PC-9 (cell line): ENCODE data around the gene TNK2. TPM values are rescaled to one million over a fixed set of nuclear protein-coding genes. Genes with fewer than 3 reads are reported as not detected.
"Not testable (repeated sequence)": the region's sequence is repeated elsewhere in the genome, so short reads cannot be mapped to it uniquely, and the experiment has no call there.

Experiments used
- Bru-seq: library from RNA; stranded (reverse); fragments of 400-500 nt; gene quantifications from one replicate; lab custom pipeline; 2021; lab: Mats Ljungman, UMichigan
- BruChase-seq, 2 experiments: library from RNA; stranded (reverse); fragments of 400-500 nt; gene quantifications; one replicate each; lab custom pipeline; 2021; lab: Mats Ljungman, UMichigan
- BruUV-seq: library from RNA; stranded (reverse); fragments of 400-500 nt; replicated peaks from 2 replicates; lab custom pipeline; 2021; lab: Mats Ljungman, UMichigan
- CTCF ChIA-PET: fragments of 300-600 bp; sonication (Branson Sonifier 250); formaldehyde crosslinking; loops from one replicate; lab custom pipeline; 2022; ENCODE audit warnings: antibody characterized with exemption; lab: Charles Lee
- POLR2A ChIA-PET: fragments of 300-600 bp; sonication (Branson Sonifier 250); formaldehyde crosslinking; loops from one replicate; lab custom pipeline; 2022; ENCODE audit warnings: antibody characterized with exemption; ENCODE audit not compliant: unreplicated experiment; lab: Charles Lee
- DNase-seq, 2 experiments: peaks; one replicate each; pipeline versions ENCODE4 v3.0.0 to v3.0.0-alpha.2; 2015 to 2022; ENCODE audit warnings: mixed read lengths in 1 of 2
- H2AFZ ChIP-seq: fragments of 200-600 bp; sonication (generic); 2 replicates; pipeline ENCODE4 v1.8.1; 2017; ENCODE audit warnings: antibody characterized with exemption
- H3F3A ChIP-seq: fragments of 200-600 bp; sonication (generic); 2 replicates; pipeline ENCODE4 v1.8.1; 2017; ENCODE audit warnings: antibody characterized with exemption, mild to moderate bottlenecking, low read depth; ENCODE audit not compliant: insufficient read depth
- H3K27ac ChIP-seq: fragments of 200-600 bp; sonication (generic); 2 replicates; pipeline ENCODE4 v1.6.1; 2016; ENCODE audit warnings: mixed run types
- H3K27me3 ChIP-seq: fragments of 200-600 bp; sonication (generic); 2 replicates; pipeline ENCODE4 v1.6.1; 2016; ENCODE audit warnings: low read depth, mixed run types; ENCODE audit not compliant: insufficient read depth
- H3K36me3 ChIP-seq: fragments of 200-600 bp; sonication (generic); 2 replicates; pipeline ENCODE4 v1.6.1; 2016; ENCODE audit warnings: low read depth, mixed run types
- H3K4me1 ChIP-seq: fragments of 200-600 bp; sonication (generic); replicated peaks from 2 replicates; pipeline ENCODE4 v1.6.1; 2016; ENCODE audit warnings: mixed run types; ENCODE audit not compliant: insufficient read depth
- H3K4me2 ChIP-seq: fragments of 200-600 bp; sonication (generic); 2 replicates; pipeline ENCODE4 v1.6.1; 2017; ENCODE audit warnings: mixed run types
- H3K4me3 ChIP-seq: fragments of 200-600 bp; sonication (generic); 2 replicates; pipeline ENCODE4 v1.6.1; 2016; ENCODE audit warnings: mixed run types
- H3K79me2 ChIP-seq: fragments of 200-600 bp; sonication (generic); 2 replicates; pipeline ENCODE4 v1.6.1; 2017; ENCODE audit warnings: low read depth, mixed run types
- H3K9me2 ChIP-seq: fragments of 200-600 bp; sonication (generic); 2 replicates; pipeline ENCODE4 v1.8.1; 2017; ENCODE audit warnings: mild to moderate bottlenecking; ENCODE audit not compliant: insufficient read depth
- H3K9me3 ChIP-seq: fragments of 200-600 bp; sonication (generic); 2 replicates; pipeline ENCODE4 v1.8.1; 2016; ENCODE audit warnings: low read depth; ENCODE audit not compliant: insufficient read depth
- H4K20me1 ChIP-seq: fragments of 200-600 bp; sonication (generic); 2 replicates; pipeline ENCODE4 v1.8.1; 2017; ENCODE audit not compliant: insufficient read depth
- EZH2 ChIP-seq: fragments of 200-600 bp; sonication (generic); IDR thresholded peaks from 2 replicates; pipeline ENCODE4 v1.8.0; 2017; ENCODE audit warnings: antibody characterized with exemption, low read depth
- intact Hi-C: fragments of 100-400 bp; cut with micrococcal nuclease; formaldehyde crosslinking; loops from one replicate; pipeline ENCODE4 v1.10.0; 2022; ENCODE audit not compliant: unreplicated experiment
- long read RNA-seq: library from polyadenylated mRNA; stranded (forward); transcript quantifications from one replicate; pipeline ENCODE4 v2.0.0, GENCODE V29; 2022
- total RNA-seq: library from RNA; stranded (reverse); gene quantifications from 2 replicates; pipeline ENCODE4 v1.2.3, GENCODE V29; 2021
- TF ChIP-seq, protein P1 (sequence below): fragments of 200-600 bp; sonication (generic); conservative IDR thresholded peaks from 2 replicates; pipeline ENCODE4 v1.6.1; 2017; ENCODE audit warnings: mixed run types, antibody characterized with exemption, mild to moderate bottlenecking, moderate library complexity

Gene TNK2
- total RNA-seq (118 and 125 TPM in 2 replicates), Bru-seq, nascent RNA (percentile 64 among the genes with signal in this experiment), BruChase-seq, experiment 1, labeled RNA remaining after a 2-hour chase (percentile 76 among the genes with signal in this experiment), BruChase-seq, experiment 2, labeled RNA remaining after a 6-hour chase (percentile 83 among the genes with signal in this experiment)
- long read RNA-seq, transcript TNK2-205 (4 exons, 3,377 nt) = major isoform, 9 of 33 reads
- long read RNA-seq, partial matches to known transcripts = 5 of 33 reads
- long read RNA-seq, other reads (novel, unspliced or antisense) = 19 of 33 reads

- TF ChIP-seq, protein P1, sequence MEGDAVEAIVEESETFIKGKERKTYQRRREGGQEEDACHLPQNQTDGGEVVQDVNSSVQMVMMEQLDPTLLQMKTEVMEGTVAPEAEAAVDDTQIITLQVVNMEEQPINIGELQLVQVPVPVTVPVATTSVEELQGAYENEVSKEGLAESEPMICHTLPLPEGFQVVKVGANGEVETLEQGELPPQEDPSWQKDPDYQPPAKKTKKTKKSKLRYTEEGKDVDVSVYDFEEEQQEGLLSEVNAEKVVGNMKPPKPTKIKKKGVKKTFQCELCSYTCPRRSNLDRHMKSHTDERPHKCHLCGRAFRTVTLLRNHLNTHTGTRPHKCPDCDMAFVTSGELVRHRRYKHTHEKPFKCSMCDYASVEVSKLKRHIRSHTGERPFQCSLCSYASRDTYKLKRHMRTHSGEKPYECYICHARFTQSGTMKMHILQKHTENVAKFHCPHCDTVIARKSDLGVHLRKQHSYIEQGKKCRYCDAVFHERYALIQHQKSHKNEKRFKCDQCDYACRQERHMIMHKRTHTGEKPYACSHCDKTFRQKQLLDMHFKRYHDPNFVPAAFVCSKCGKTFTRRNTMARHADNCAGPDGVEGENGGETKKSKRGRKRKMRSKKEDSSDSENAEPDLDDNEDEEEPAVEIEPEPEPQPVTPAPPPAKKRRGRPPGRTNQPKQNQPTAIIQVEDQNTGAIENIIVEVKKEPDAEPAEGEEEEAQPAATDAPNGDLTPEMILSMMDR = no peak
- TF ChIP-seq EZH2 = no peak
- H3K27me3 ChIP-seq = no peaks in the 10 kb centered on the region
- POLR2A ChIA-PET = interaction anchor here (0.6 kb wide), 1 partner anchor 200 kb away, joined by 3 read pairs; no protein-coding TSS in a partner anchor
- DNase-seq = peak; percentile 47 to 53
- no peaks in the 10 kb centered on the region for H3K36me3 ChIP-seq
- H3K79me2 ChIP-seq = peaks cover 43% of the 10 kb centered on the region
- intact Hi-C loops = loop anchor here (1.0 kb wide), 1 partner anchor 11 kb away; no protein-coding TSS in a partner anchor
- CTCF ChIA-PET = interaction anchor here (0.8 to 1.5 kb wide), 3 partner anchors 14 to 45 kb away, joined by 3 to 11 read pairs (median 4); no protein-coding TSS in a partner anchor
- H4K20me1 ChIP-seq = peaks cover 7% of the 10 kb centered on the region; the same call in 1 of the 2 replicates
- no peaks in the 10 kb centered on the region for H3K9me2 ChIP-seq
- H3K4me2 ChIP-seq = peak within 1 kb of the TSS; percentile 93
- H2AFZ ChIP-seq = peak within 1 kb of the TSS; percentile 63
- peak within 1 kb of the TSS; percentile 63 for H3K4me3 ChIP-seq
- no TSS peak for BruUV-seq
- H3F3A ChIP-seq = peaks cover 50% of the 10 kb centered on the region
- no peaks in the 10 kb centered on the region for H3K9me3 ChIP-seq
- no peak within 1 kb of the TSS for H3K27ac ChIP-seq
- peaks cover 60% of the 10 kb centered on the region for H3K4me1 ChIP-seq
Observed at GRCh38 chr3:195907934-195908693, at the start of gene TNK2. TSS of gene TNK2 (minus strand) at chr3:195908551. CDS start at chr3:195888588, 19,963 bp downstream.

DNA sequence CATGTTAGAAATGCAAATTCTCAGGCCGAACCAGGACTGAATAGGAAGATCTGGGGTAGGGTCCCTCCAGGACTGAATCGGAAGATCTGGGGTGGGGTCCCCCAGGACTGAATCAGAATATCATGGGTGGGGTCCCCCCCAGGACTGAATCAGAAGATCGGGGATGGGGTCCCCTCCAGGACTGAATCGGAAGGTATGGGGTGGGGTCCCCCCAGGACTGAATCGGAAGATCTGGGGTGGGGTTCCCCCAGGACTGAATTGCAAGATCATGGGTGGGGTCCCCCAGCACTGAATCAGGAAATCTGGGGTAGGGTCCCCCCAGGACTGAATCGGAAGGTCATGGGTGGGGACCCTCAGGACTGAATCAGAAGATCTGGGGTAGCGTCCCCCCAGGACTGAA is 48.2 kb upstream of the TNK2 start:
- Histone ChIP-seq H3K27me3 (no peaks in the 10 kb centered on the region), H3K36me3 (0 out of 2 replicates have a peak, but pooled peaks cover 4% of the 10 kb centered on the region), H3K27ac (no peak overlapping the region), H4K20me1 (no peaks in the 10 kb centered on the region), H3K9me3 (no peaks in the 10 kb centered on the region), H3K4me2 (peak overlapping the region; percentile 95; the same call in 1 of the 2 replicates), H3F3A (peaks cover 15% of the 10 kb centered on the region), H3K79me2 (no peaks in the 10 kb centered on the region), H3K9me2 (no peaks in the 10 kb centered on the region), H2AFZ (no peak overlapping the region), H3K4me3 (no peak overlapping the region), H3K4me1 (peaks cover 13% of the 10 kb centered on the region)
- no peak for TF ChIP-seq EZH2
- DNase-seq = peak in 1 of 2 experiments; percentile 29
- ChIA-PET CTCF (no interaction called here), POLR2A (no interaction called here)
- intact Hi-C loops = loop anchor here (2.0 kb wide), 1 partner anchor 264 kb away; no protein-coding TSS in a partner anchor
- no TSS peak for BruUV-seq

- H3K4me3 ChIP-seq = peak overlapping the region; percentile 78
- H3K79me2 ChIP-seq, H3K9me3 ChIP-seq, H3K9me2 ChIP-seq, BruUV-seq, H3K27me3 ChIP-seq, CTCF ChIA-PET, H3K36me3 ChIP-seq, POLR2A ChIA-PET, H3F3A ChIP-seq, H4K20me1 ChIP-seq, intact Hi-C loops: not testable (repeated sequence)
- H3K4me1 ChIP-seq = peaks cover 13% of the 10 kb centered on the region
- 0 out of 2 replicates have a peak overlapping the region, but pooled peaks have one; percentile 39 for H3K27ac ChIP-seq
- peak; percentile 36 to 61 for DNase-seq
- H3K4me2 ChIP-seq = peak overlapping the region; percentile 95
- peak overlapping the region; percentile 74; the same call in 1 of the 2 replicates for H2AFZ ChIP-seq
Observed at GRCh38 chr3:195955416-195955841, 47.1 kb upstream of the TNK2 start.

DNA sequence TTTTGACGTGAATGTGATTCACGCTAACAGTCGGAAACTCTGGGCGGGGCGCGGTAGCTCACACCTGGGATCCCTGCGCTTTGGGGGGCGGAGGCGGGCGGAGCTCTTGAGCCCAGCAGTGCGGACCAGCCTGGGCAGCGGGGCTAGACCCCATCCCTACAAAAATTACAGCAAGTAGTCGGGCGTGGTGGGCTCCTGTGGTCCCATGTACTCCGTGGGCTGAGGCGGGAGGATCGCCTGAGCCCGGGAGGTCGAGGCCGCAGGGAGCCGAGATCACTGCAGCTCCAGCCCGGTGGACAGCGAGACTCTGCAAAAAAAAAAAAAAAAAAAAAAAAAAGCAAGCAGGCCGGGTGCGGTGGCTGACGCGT is 46.4 kb upstream of the TNK2 start:
- H3K9me3 ChIP-seq, H3K27ac ChIP-seq, H3K27me3 ChIP-seq, H4K20me1 ChIP-seq, H3K4me2 ChIP-seq, DNase-seq, H2AFZ ChIP-seq, H3K9me2 ChIP-seq, H3K36me3 ChIP-seq, intact Hi-C loops, H3K79me2 ChIP-seq, H3F3A ChIP-seq, CTCF ChIA-PET: not testable (repeated sequence)
- POLR2A ChIA-PET = interaction anchor here (0.6 kb wide), 1 partner anchor 133 kb away, joined by 3 read pairs; no protein-coding TSS in a partner anchor
- BruUV-seq = TSS peak; percentile 98
- Histone ChIP-seq H3K4me1 (peaks cover 13% of the 10 kb centered on the region), H3K4me3 (peak overlapping the region; percentile 78; the same call in 1 of the 2 replicates)

- peak; percentile 33 to 61 for DNase-seq
- H3K79me2 ChIP-seq, H3K27ac ChIP-seq, H3K27me3 ChIP-seq, CTCF ChIA-PET, H3K36me3 ChIP-seq, H2AFZ ChIP-seq, H3K9me2 ChIP-seq, BruUV-seq, H3F3A ChIP-seq, H4K20me1 ChIP-seq, H3K4me3 ChIP-seq, H3K9me3 ChIP-seq, intact Hi-C loops, H3K4me2 ChIP-seq: not testable (repeated sequence)
- peaks cover 13% of the 10 kb centered on the region for H3K4me1 ChIP-seq
- POLR2A ChIA-PET = interaction anchor here (0.6 kb wide), 1 partner anchor 133 kb away, joined by 3 read pairs; no protein-coding TSS in a partner anchor
Observed at GRCh38 chr3:195954052-195954751, 45.9 kb upstream of the TNK2 start.
